Adrenal gland (tissue), 5 donors: ENCODE measurements around the gene DGLUCY.

Source experiments
- POLR2A ChIP-seq, 2 donors: fragments of 450-650 bp; IDR thresholded peaks; one replicate each; pipeline ENCODE4 v1.6.1; 2017; ENCODE audit warnings: antibody characterized with exemption in 2 of 2, mild to moderate bottlenecking in 2 of 2, moderate library complexity in 1 of 2
- TF ChIP-seq, protein P1 (sequence below), 6 experiments: fragments of 450-650 bp in 4 of 6; fragments of 200-600 bp in 2 of 6; sonication (generic) in 1 of 6; IDR thresholded peaks; 1 replicate in 5 of 6; 2 replicates in 1 of 6; pipeline versions ENCODE4 v1.5.1 to v1.8.0; 2016 to 2021; ENCODE audit warnings: antibody characterized with exemption in 6 of 6, mild to moderate bottlenecking in 2 of 6, moderate library complexity in 1 of 6
- donor health status: DM: no; HTN: no; CAD: no.

DNA sequence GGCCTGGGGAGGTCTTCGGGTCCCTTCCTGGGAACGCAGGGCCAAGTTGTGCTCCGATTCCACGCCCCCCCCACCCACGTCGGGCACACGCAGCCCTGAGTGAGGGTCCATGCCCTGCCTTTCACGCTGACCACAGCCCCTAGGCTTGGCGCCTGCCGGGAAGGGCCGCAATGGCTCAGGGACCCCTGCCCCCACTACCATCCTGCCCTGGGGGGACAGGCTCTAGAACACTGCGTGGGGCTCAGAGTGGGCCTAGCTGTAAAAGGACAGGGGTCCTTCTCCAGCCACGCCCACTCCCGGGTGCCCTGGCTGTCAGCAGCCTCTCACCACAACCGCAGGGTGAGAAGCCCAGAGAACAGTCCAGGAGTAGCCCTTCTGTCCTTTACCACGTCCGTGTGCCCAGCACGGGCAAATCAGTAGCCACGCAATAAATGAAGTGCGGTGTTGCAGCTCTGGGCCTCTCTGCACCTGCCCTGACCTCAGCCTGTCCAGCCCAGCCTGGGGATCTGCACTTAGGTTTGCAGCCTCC, 140.0 kb downstream of the DGLUCY start:
- TF ChIP-seq, protein P1, sequence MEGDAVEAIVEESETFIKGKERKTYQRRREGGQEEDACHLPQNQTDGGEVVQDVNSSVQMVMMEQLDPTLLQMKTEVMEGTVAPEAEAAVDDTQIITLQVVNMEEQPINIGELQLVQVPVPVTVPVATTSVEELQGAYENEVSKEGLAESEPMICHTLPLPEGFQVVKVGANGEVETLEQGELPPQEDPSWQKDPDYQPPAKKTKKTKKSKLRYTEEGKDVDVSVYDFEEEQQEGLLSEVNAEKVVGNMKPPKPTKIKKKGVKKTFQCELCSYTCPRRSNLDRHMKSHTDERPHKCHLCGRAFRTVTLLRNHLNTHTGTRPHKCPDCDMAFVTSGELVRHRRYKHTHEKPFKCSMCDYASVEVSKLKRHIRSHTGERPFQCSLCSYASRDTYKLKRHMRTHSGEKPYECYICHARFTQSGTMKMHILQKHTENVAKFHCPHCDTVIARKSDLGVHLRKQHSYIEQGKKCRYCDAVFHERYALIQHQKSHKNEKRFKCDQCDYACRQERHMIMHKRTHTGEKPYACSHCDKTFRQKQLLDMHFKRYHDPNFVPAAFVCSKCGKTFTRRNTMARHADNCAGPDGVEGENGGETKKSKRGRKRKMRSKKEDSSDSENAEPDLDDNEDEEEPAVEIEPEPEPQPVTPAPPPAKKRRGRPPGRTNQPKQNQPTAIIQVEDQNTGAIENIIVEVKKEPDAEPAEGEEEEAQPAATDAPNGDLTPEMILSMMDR (IDR thresholded peaks at IDR 0.05) = no peak
- TF ChIP-seq POLR2A (IDR thresholded peaks at IDR 0.05) = no peak
